ENCODE data around the gene SLC26A2.

The SLC26A2 gene

DNA sequence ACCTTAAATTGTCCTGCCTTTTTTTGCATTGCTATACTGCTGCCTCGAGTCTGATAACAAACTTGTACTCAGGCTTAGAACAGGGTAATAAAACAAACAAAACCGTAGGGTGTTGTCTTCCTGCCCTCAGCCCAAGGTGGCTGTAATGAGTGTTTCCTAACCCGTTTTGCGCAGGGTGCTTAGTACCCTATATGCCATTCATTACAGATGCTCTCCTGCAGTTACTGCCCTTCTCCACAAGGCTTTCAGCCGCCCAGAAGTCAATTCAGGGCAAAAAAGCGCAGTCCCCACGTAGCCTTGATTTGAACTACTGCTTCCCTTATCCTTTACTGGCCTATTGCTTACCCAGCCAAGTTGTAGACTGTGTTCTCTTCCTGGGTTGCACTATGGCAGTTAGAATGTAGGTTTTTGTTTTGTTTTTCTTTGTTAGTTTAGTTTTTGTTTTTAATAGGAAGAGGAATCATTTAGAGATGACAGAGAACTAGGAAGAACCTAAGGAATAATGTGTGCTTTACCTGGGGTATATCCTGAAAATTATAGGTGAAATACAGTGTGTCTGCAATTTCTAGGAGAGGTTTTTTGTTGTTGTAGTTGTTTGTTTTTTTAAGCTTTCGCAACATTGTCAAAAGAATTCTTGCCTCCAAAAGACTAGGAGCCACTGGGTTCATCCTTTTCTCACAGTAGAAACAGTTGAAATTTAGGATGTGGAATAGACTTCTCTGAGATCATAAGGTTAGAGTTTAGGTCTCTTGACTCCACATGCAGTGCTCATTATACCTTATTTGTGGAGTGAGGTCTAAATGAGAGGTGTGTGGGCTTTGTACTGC, 41.3 kb downstream of the SLC26A2 start:
- 0 out of 2 replicates have a peak overlapping the region, but pooled peaks have one; percentile 85 for H3K27ac ChIP-seq (ENCODE audit: extremely low read depth, low read depth, low read length)
- H3K4me1 ChIP-seq (ENCODE audit: control insufficient read depth, insufficient read depth, low read length): peaks cover 9% of the 10 kb centered on the region
- H3K9me3 ChIP-seq (ENCODE audit: control insufficient read depth, insufficient read depth, low read depth, low read length): no peaks in the 10 kb centered on the region
- H3K4me3 ChIP-seq (ENCODE audit: low read depth, low read length): peak overlapping the region; percentile 93
- peaks cover 14 to 38% of the 10 kb centered on the region in 2 experiments for H3K36me3 ChIP-seq (ENCODE audit: control insufficient read depth in 2 of 2, insufficient read depth in 1 of 2, low read length in 2 of 2)
- CTCF ChIA-PET: interaction anchor here (0.9 to 2.9 kb wide), 6 partner anchors 12 to 213 kb away, joined by 3 to 9 read pairs (median 3); no protein-coding TSS in a partner anchor
- POLR2A ChIA-PET: interaction anchor here (0.7 kb wide), 1 partner anchor 196 kb away, joined by 3 read pairs; no protein-coding TSS in a partner anchor
- TF ChIP-seq, protein P1, sequence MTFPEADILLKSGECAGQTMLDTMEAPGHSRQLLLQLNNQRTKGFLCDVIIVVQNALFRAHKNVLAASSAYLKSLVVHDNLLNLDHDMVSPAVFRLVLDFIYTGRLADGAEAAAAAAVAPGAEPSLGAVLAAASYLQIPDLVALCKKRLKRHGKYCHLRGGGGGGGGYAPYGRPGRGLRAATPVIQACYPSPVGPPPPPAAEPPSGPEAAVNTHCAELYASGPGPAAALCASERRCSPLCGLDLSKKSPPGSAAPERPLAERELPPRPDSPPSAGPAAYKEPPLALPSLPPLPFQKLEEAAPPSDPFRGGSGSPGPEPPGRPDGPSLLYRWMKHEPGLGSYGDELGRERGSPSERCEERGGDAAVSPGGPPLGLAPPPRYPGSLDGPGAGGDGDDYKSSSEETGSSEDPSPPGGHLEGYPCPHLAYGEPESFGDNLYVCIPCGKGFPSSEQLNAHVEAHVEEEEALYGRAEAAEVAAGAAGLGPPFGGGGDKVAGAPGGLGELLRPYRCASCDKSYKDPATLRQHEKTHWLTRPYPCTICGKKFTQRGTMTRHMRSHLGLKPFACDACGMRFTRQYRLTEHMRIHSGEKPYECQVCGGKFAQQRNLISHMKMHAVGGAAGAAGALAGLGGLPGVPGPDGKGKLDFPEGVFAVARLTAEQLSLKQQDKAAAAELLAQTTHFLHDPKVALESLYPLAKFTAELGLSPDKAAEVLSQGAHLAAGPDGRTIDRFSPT (tag by site-specific recombination; IDR thresholded peaks at IDR 0.05): no peak
- no peak for TF ChIP-seq ZBTB21 (tag by site-specific recombination; IDR thresholded peaks at IDR 0.05)
- TF ChIP-seq ZNF362 (tag by site-specific recombination; IDR thresholded peaks at IDR 0.05): 0 out of 2 replicates have a peak, but pooled peaks have one; percentile 69
- TF ChIP-seq ZNF843 (tag by site-specific recombination; IDR thresholded peaks at IDR 0.05): no peak
- TF ChIP-seq ZNF701 (tag by site-specific recombination; IDR thresholded peaks at IDR 0.05): no peak
- TF ChIP-seq SCRT2 (tag by site-specific recombination; IDR thresholded peaks at IDR 0.05): no peak
- TF ChIP-seq ZBTB17 (tag by site-specific recombination; IDR thresholded peaks at IDR 0.05): 0 out of 2 replicates have a peak, but pooled peaks have one; percentile 8
- no peak for TF ChIP-seq ZFP37 (tag by site-specific recombination; IDR thresholded peaks at IDR 0.05)
- TF ChIP-seq ZNF544 (tag by site-specific recombination; IDR thresholded peaks at IDR 0.05): no peak
- TF ChIP-seq ZNF555 (tag by site-specific recombination; conservative IDR thresholded peaks at IDR 0.05): no peak
- peak; percentile 58 for TF ChIP-seq FEZF1 (tag by site-specific recombination; IDR thresholded peaks at IDR 0.05)
- TF ChIP-seq, protein P2, sequence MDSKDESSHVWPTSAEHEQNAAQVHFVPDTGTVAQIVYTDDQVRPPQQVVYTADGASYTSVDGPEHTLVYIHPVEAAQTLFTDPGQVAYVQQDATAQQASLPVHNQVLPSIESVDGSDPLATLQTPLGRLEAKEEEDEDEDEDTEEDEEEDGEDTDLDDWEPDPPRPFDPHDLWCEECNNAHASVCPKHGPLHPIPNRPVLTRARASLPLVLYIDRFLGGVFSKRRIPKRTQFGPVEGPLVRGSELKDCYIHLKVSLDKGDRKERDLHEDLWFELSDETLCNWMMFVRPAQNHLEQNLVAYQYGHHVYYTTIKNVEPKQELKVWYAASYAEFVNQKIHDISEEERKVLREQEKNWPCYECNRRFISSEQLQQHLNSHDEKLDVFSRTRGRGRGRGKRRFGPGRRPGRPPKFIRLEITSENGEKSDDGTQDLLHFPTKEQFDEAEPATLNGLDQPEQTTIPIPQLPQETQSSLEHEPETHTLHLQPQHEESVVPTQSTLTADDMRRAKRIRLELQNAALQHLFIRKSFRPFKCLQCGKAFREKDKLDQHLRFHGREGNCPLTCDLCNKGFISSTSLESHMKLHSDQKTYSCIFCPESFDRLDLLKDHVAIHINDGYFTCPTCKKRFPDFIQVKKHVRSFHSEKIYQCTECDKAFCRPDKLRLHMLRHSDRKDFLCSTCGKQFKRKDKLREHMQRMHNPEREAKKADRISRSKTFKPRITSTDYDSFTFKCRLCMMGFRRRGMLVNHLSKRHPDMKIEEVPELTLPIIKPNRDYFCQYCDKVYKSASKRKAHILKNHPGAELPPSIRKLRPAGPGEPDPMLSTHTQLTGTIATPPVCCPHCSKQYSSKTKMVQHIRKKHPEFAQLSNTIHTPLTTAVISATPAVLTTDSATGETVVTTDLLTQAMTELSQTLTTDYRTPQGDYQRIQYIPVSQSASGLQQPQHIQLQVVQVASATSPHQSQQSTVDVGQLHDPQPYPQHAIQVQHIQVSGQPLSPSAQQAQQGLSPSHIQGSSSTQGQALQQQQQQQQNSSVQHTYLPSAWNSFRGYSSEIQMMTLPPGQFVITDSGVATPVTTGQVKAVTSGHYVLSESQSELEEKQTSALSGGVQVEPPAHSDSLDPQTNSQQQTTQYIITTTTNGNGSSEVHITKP (tag by site-specific recombination; IDR thresholded peaks at IDR 0.05): peak; percentile 31; the same call in 1 of the 2 replicates
- TF ChIP-seq CTCF (tag by site-specific recombination; IDR thresholded peaks at IDR 0.05): peak; percentile 52
- no peak for TF ChIP-seq ZNF792 (tag by site-specific recombination; IDR thresholded peaks at IDR 0.05)
- no peak for TF ChIP-seq ZFP41 (tag by site-specific recombination; IDR thresholded peaks at IDR 0.05; ENCODE audit: borderline replicate concordance)
- no peak for TF ChIP-seq ZNF24 (tag by site-specific recombination; IDR thresholded peaks at IDR 0.05)
- TF ChIP-seq TCF7L2 (IDR thresholded peaks at IDR 0.05; ENCODE audit: borderline replicate concordance, low read depth, low read length): no peak
- TF ChIP-seq, protein P3, sequence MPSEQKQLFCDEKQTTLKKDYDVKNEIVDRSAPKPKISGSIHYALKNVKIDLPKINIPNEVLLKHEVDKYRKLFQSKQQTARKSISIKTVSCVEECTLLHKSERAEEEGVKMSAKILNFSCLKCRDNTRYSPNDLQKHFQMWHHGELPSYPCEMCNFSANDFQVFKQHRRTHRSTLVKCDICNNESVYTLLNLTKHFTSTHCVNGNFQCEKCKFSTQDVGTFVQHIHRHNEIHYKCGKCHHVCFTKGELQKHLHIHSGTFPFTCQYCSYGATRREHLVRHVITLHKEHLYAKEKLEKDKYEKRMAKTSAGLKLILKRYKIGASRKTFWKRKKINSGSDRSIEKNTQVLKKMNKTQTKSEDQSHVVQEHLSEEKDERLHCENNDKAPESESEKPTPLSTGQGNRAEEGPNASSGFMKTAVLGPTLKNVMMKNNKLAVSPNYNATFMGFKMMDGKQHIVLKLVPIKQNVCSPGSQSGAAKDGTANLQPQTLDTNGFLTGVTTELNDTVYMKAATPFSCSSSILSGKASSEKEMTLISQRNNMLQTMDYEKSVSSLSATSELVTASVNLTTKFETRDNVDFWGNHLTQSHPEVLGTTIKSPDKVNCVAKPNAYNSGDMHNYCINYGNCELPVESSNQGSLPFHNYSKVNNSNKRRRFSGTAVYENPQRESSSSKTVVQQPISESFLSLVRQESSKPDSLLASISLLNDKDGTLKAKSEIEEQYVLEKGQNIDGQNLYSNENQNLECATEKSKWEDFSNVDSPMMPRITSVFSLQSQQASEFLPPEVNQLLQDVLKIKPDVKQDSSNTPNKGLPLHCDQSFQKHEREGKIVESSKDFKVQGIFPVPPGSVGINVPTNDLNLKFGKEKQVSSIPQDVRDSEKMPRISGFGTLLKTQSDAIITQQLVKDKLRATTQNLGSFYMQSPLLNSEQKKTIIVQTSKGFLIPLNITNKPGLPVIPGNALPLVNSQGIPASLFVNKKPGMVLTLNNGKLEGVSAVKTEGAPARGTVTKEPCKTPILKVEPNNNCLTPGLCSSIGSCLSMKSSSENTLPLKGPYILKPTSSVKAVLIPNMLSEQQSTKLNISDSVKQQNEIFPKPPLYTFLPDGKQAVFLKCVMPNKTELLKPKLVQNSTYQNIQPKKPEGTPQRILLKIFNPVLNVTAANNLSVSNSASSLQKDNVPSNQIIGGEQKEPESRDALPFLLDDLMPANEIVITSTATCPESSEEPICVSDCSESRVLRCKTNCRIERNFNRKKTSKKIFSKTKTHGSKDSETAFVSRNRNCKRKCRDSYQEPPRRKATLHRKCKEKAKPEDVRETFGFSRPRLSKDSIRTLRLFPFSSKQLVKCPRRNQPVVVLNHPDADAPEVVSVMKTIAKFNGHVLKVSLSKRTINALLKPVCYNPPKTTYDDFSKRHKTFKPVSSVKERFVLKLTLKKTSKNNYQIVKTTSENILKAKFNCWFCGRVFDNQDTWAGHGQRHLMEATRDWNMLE (tag by site-specific recombination; conservative IDR thresholded peaks at IDR 0.05; ENCODE audit: low read depth): no peak
- TF ChIP-seq KLF1 (tag by site-specific recombination; IDR thresholded peaks at IDR 0.05): no peak
- TF ChIP-seq ZNF560 (tag by site-specific recombination; IDR thresholded peaks at IDR 0.05; ENCODE audit: borderline replicate concordance): no peak
- no peak for TF ChIP-seq ZNF433 (tag by site-specific recombination; IDR thresholded peaks at IDR 0.05; ENCODE audit: low read depth)
- TF ChIP-seq ZNF660 (tag by site-specific recombination; IDR thresholded peaks at IDR 0.05): peak; percentile 64; the same call in 1 of the 2 replicates
- no peak for TF ChIP-seq GLIS2 (tag by site-specific recombination; IDR thresholded peaks at IDR 0.05)

All from HEK293 (cell line).